Cardiac septum (tissue), 1 donor: Measurements from ENCODE around the gene PCCA. TPM values are rescaled to one million over a fixed set of nuclear protein-coding genes. Genes with fewer than 3 reads are reported as not detected.

Experiments
- DNase-seq: peaks from one replicate; pipeline ENCODE4 v3.0.0-alpha.2; 2020; ENCODE audit warnings: low spot score
- intact Hi-C: fragments of 100-400 bp; cut with DNase I; formaldehyde crosslinking; loops from one replicate; pipeline ENCODE4 v1.14.0; 2022
- total RNA-seq: library from RNA; stranded (reverse); fragmentation: NEBNext Ultra II Directional; extraction: Animal tissue kit (Norgen Biotek cat#: 25700); gene quantifications from one replicate; pipeline ENCODE4 v1.2.1, GENCODE V29; 2021
- donor health status: DM: no; HTN: no; CAD: no.

PCCA gene
- total RNA-seq, 1 donor from 2014 or later = 51.2 TPM

GRCh38 chr13:100175803-100176182 is 86.9 kb downstream of the PCCA start:
- intact Hi-C loops = no loop called here
- no peak for DNase-seq

- intact Hi-C loops = no loop called here
- no peak for DNase-seq
These were observed 88.0 kb downstream of the PCCA start for GRCh38 chr13:100176801-100177400.

GRCh38 chr13:100178309-100178708 is 89.4 kb downstream of the PCCA start:
- intact Hi-C loops = no loop called here
- no peak for DNase-seq

- DNase-seq = no peak
- intact Hi-C loops = no loop called here
These were observed 90.4 kb downstream of the PCCA start for GRCh38 chr13:100179276-100179675.

DNA sequence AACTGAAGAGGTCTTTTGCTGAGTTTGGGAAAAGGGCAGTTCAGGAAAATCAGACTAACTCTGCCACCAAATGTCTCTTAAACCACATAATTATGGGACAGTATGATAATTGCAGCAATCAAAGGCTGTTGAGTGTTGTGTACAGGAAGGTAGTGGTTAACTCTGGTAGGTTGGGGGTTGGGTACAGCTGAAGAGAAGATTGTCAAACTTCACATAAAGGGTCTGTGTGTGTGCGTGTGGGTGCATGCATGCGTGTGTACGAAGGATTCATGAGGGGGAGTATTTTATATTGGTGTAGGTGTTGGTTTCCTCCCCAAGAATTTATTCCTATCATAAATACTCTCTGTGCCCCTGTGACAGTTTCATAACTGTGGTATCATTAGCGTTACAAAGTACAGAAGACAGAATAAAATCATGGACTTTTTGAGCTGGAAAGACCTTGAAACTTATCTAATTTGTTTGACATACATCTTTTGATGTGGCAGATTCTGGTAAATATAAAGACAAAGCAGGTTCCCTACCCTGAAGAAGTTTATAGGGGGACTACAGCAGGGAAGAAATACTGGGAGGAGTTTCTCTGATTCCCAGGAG is 94.1 kb downstream of the PCCA start:
- no peak for DNase-seq
- intact Hi-C loops = no loop called here

GRCh38 chr13:100184095-100184494 is 95.2 kb downstream of the PCCA start:
- no peak for DNase-seq
- intact Hi-C loops = no loop called here

DNA sequence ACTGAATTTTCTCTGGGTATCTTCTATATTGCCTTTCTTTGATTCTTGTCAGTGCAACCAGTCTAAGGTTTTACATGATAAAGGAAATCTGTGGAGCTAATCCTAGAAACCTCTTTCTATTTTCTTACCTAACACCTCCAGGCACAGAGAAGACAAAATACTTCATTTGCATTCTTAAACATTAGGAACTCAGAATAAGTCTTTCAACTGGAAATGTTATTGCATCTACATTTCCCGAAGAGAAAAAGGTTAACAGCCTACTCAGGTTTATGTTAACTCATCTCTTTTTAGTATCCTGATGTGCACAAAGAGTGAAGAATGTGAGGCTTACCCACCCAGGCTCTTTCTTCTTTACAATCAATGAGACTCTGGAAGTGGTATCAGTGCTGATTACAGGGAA is 106.7 kb downstream of the PCCA start:
- intact Hi-C loops = no loop called here
- no peak for DNase-seq

GRCh38 chr13:100196375-100196774 is 107.5 kb downstream of the PCCA start:
- intact Hi-C loops = no loop called here
- no peak for DNase-seq

GRCh38 chr13:100197116-100197515 is 108.2 kb downstream of the PCCA start:
- DNase-seq = no peak
- intact Hi-C loops = no loop called here

DNA sequence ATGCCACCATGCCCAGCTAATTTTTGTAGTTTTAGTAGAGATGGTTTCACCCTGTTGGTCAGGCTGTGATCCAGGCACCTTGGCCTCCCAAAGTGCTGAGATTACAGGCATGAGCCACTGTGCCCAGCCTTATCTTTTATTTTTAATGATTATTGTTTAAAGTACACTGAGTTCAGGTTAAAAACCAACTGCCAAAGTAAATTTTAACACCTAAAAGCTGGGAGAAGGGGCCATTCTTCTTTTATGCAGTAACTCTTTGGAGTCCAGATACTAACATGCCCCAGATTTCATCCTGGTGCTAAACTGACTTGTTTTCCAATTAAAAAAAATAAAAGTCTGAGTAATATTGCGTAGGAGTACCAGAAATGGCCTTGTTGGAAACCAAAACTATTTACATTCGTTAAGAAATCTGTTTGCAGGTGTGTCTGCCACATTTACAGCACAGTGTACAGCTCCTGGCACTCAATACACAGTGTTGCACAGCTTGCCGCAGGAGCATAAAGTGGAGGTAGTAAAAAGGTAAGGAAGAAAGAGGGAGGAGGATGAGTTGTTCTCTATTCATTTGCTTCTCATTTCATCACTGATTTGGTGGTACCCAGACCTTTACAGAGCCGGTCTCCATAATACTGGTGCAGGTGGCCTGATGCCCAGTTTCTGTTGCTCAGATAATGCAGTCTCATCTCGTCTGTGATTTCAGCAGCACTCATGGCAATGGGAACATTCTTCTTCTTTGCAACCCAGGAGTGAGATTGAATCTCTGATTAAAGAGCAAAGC is 108.9 kb downstream of the PCCA start:
- DNase-seq = no peak
- intact Hi-C loops = no loop called here

DNA sequence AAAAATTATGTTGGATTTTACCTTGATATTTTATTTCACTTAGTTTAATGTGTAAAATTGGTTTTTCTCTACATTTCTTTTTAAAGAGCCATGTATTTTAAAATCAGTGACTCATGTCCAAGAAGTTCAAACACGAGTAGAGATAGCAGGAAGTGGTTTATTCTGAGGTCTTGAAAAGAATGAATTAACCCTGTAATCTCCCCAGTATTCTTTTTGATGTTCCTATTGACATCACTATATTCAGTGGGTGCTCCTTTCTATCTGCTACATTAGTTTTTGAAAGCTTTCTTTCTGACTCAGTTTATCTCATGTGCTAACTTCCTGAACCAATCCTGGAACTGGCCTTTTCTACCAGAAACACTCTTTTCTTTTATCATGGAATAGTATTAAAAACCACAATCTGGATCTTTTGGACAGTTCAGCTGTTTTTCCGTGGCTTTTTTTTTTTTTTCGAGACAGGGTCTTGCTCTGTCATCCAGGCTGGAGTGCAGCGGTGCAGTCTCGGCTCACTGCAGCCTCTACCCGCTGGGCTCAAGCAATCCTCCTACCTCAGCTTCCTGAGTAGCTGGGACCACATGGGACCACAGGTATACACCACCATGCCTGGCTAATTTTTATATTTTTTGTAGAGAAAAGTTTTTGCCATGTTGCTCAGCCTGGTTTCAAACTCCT is 114.9 kb downstream of the PCCA start:
- intact Hi-C loops = no loop called here
- no peak for DNase-seq

DNA sequence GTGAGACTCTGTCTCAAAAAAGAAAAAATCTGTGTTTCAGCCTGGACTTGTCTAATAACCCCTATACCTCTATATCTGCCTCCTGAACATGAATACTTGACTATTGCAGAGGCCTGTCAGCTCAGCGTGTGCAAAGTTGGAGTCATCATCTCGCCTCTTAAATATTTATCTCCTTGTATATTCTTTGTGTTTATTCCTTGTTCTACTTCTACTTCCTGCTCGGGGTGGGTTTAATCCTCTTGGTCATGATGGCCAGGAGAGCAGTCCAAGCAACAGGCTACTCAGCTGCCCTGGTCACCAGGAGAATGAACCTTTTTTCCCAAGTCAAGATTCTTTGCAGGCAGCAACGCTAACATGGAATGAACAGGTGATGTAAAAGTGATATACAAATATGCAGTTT is 119.1 kb downstream of the PCCA start:
- DNase-seq = no peak
- intact Hi-C loops = no loop called here

DNA sequence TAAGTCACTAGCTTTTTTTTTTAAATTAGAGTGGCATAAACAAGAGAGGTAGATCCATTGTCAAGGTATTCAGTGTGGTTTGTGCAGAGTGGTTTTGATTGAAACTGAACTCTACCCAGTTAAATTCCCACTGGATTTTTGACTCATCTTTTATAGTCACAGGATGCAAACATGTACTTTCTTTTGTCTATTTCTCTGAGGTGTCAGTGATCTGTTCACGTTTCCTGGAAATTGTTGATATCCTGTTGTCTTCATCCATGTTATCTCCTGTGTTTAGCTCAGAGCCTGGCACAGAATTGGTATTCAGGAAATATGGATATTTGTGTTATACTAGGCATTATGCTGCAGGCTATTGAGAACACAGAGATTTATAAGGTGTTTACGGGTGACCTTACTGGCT is 119.7 kb downstream of the PCCA start:
- intact Hi-C loops = no loop called here
- no peak for DNase-seq

DNA sequence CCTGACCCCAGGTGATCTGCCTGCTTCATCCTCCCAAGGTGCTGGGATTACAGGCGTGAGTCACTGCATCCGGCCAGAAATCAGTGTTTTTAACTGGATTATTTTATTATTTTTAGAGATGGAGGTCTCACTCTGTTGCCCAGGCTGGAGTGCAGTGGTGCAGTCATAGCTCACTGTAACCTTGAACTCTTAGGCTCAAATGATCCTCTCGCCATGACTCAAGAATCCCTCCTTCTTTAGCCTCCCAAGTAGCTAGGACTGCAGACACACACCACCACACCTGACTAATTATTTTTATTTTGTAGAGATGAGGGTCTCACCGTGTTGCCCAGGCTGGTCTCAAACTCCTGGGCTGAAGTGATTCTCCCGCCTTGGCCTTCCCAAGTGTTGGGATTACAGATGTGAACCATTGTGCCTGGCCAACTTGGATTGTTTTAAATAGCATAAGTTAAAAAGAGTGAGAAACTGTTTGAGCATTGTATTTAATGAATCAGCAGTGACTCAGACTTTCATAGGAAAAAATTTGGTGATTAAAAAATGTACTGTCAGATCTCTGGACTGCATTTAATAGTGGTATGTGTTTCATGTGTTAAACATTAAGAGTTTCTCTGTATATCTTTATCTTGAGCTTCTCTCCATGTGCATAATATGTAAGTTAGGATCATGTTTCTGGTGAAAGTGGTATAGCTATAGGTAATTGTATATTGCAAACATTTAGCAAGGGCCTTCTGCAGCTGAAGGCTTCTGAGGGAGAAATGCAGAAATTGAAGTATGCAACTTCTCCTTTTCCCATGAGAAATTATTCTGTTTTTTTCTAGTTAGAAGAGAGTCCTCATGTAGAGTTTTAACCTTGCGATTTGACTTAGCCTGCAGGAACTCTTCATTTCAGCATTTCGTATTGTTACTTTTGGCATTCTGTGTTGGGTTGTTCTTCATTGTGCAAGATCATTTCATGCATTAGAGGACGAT is 121.2 kb downstream of the PCCA start:
- no peak for DNase-seq
- intact Hi-C loops = no loop called here

GRCh38 chr13:100211016-100211710 is 122.3 kb downstream of the PCCA start:
- no peak for DNase-seq
- intact Hi-C loops = no loop called here

DNA sequence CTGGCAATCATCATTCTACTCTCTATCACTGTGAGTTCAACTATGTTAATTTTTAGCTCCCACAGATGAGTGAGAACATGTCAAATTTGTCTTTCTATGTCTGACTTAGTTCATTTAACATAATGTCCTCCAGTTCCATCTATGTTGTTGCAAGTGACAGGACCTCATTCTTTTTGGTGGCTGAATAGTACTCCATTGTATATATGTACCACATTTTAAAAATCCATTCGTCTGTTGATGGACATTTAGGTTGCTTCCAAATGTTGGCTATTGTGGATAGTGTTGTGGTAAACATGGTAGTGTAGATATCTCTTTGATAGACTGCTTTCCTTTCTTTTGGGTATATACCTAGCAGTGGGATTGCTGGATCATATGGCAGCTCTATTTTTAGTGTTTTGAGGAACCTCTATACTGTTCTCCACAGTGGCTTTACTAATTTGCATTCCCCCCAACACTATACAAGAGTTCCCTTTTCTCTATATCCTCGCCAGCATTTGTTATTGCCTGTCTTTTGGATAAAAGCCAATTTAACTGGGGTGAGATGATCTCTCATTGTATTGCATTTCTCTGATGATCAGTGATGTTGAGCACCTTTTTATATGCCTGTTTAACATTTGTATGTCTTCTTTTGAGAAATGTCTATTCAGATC is 124.1 kb downstream of the PCCA start:
- no peak for DNase-seq
- intact Hi-C loops = no loop called here

GRCh38 chr13:100213576-100213975 is 124.7 kb downstream of the PCCA start:
- DNase-seq = no peak
- intact Hi-C loops = no loop called here

GRCh38 chr13:100214886-100215285 is 126.0 kb downstream of the PCCA start:
- DNase-seq = no peak
- intact Hi-C loops = no loop called here
